ENCODE results near the gene SDHAF1.

SDHAF1 gene

DNA sequence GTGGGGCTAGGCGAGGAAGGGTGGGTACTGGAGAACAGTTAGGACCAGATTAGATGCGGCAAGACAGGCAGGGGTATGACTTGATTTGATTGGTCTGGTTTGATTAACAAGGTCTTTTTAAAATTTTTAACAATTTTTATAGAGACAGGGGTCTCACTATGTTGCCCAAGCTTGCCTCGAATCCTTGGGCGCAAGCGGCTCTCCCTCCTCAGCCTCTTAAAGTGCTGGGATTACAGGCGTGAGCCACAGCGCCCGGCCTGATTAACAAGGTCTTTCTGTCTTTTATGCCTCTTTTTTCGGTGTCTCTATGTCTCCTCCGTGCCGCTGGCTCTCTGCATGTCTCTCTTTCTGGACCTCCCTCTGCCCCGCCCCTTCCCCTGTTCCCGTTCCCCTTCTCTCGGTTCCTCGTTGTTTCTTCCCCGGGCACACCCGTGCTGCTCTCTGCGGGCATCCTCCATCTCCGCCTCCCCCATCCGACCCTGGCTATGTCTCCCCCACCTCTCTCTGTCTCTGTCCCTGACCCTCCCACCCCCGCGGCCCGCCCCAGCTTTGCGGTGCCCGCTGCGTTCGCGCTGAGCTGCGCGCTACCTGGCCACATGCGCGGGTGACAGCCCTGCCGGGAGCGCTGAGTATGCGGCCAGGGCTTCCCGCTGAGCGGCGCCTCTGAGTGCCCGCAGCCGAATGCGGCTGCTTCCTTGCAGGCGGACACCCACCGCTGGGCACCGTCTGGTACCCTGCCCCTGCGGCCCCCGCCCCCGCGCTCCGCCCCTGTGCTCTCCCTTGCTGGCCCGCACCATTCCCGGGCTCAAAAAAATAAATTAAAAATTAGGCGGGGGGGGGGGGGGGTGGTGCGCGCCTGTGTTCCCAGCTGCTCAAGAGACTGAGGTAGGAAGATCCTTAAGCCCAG lies 8.1 kb upstream of the SDHAF1 start:
- in situ Hi-C loops (cut with HindIII; ENCODE audit: low sequenced_read_pairs), result no loop called here

DNA sequence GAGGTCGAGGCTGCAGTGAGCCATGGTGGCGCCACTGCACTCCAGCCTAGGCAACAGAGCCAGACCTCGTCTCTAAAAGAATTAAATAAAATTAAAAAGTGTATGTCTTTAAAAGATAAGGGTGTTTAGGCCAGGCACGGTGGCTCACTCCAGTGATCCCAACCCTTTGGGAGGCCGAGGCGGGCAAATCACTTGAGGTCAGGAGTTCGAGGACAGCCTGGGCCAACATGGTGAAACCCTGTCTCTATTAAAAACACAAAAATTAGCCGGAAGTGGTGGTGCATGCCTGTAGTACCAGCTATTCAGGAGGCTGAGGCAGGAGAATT lies 7.5 kb upstream of the SDHAF1 start:
- in situ Hi-C loops (cut with HindIII; ENCODE audit: low sequenced_read_pairs), result no loop called here

- in situ Hi-C loops (cut with HindIII; ENCODE audit: low sequenced_read_pairs), result no loop called here
These were observed 6.2 kb upstream of the SDHAF1 start for GRCh38 chr19:35988824-35989223.

DNA sequence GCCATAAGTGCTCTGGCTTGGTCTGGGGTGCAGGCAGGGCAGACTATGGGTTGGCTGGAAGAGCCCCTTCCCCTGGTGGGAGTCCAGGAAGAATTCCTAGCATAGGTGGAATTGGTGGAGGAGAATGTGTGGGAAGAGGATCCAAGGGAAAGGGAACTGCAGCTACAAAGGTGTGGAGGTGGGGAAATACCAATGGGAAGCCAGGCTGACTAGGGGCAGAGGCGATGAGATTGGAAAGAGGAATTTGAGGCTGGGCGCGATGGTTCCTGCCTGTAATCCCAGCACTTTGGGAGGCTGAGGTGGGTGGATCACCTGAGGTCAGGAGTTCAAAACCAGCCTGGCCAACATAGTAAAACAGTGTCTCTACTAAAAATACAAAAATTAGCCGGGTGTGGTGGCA lies 4.8 kb upstream of the SDHAF1 start:
- in situ Hi-C loops (cut with HindIII; ENCODE audit: low sequenced_read_pairs), result no loop called here

DNA sequence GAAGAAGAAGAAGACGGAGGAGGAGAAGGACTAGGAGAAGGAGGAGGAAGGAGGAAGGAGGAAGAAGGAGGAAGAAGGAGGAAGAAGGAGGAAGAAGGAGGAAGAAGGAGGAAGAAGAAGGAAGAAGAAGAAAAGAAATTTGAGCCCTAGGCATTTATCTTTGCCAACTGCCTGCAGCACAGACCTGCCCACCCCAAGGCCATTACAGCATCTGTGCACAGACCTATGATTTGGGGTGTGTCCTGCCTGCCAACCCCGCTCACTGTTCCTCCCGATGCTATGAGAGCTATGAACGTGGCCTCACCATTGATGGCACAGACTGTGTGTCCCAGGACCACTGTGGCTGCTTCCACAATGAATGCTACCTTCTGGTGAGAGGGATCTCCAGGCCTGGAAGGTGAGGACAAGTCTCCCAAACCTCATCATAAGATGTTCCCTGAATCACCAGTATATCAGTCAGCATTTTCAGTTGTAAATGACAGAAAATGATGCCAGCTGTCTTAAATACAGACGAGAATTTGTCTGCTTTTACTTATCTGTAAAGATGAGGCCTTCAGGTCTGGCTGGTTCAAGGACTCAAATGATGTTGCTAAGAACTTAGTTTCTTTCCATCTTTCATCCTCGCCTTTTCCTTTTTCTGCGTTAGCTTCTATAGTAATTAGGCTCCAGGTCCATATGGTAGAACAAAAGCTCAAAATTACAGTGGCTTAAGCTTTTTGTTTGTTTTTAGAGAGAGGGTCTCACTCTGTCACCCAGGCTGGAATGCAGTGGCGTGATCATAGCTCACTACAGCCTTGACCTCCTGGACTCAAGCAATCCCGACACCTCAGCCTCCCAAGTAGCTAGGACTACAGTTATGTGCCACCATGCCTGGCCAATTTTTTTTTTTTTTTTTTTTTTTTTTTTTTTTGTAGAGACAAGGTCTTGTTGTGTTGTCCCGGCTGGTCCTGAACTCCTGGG lies 3.9 kb upstream of the SDHAF1 start:
- in situ Hi-C loops (cut with HindIII; ENCODE audit: low sequenced_read_pairs), result no loop called here

DNA sequence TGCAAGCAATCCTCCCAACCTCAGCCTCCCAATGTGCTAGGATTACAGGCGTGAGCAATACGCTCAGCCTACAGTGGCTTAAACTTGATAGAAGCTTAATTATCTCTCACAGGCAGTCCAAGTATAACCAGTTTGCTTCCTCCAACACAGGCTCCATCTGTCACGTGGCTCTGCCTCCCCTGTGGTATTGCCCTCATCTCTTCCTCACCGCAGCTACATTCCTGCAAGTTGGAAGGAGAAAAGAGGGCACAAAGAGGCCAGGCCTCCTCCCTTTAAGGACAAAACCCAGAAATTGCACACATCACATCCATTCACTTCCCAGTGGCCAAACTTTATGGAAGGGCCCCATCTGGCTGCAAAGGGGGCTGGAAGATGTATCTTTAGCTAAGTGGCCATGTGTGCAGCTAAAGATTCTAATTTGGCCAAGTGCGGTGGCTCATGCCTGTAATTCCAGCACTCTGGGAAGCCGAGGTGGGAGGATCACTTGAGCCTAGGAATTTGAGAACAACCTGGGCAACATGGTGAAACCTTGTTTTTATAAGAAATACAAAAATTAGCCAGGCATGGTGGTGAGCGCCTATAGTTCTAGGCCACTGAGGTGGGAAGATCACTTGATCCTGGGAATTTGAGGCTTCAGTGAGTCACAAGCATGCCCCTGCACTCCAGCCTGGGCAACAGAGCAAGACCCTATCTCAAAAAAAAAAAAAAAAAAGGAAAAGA lies 3.1 kb upstream of the SDHAF1 start:
- in situ Hi-C loops (cut with HindIII; ENCODE audit: low sequenced_read_pairs), result no loop called here

GRCh38 chr19:35992907-35993765 lies 1.9 kb upstream of the SDHAF1 start:
- in situ Hi-C loops (cut with HindIII; ENCODE audit: low sequenced_read_pairs), result no loop called here

GRCh38 chr19:35993923-35994598 lies 927 bp upstream of the SDHAF1 start:
- in situ Hi-C loops (cut with HindIII; ENCODE audit: low sequenced_read_pairs), result no loop called here

DNA sequence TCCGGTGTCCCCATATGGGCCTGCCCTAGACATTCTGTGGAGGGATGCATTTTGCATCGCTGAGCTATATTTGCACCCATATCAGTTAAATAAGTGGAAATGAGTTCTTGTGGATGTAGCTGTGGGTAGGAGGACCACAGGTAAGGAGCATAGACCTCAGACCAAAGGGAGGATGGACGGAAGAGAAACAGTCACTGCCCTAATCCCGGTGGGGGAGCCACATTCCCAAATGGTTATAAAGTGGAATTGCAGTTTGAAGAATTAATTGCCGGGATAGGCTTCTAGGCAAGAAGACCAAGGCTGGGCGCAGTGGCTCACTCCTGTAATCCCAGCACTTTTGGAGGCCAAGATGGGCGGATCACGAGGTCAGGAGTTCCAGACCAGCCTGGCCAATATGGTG lies 1.8 kb downstream of the SDHAF1 start:
- in situ Hi-C loops (cut with HindIII; ENCODE audit: low sequenced_read_pairs), result no loop called here

DNA sequence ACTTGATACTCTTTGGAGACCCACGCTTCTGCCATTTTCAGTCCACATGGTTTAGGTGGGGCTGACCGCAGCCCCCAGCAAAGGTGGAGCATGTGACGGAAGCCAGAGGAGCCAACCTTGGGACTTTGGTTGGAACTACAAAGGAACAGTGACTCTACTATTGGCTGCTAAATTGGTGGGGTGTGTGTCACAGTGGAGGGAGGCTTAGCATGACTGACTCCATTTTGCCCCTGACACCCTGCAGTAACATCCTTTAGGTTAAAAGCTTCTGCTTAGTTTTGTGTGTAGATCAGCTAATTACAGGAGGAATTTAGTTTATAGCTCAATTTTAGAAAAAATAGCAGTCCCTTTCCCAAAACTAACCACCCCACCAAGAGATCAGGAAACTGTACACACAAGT lies 6.6 kb downstream of the SDHAF1 start:
- in situ Hi-C loops (cut with HindIII; ENCODE audit: low sequenced_read_pairs), result no loop called here

DNA sequence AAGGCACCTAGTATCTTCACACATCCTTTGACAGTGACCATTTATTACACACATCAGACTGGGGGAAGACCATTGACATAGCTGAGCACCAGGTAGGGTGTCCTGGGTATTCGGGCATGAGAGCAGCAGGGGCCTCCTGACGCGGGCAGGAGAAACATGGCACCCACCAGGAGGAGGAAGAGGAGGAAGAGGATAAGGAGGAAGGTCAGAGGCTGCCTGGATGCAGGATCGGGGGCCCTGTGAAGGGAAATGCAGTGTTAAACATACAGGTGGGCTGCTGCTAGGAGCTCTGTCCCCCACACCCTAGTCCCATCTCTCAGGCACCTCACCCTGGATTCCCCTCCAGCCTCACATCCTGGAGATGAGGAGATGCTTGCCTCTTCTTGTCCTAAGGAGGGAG lies 8.3 kb downstream of the SDHAF1 start:
- in situ Hi-C loops (cut with HindIII; ENCODE audit: low sequenced_read_pairs), result no loop called here

- in situ Hi-C loops (cut with HindIII; ENCODE audit: low sequenced_read_pairs), result no loop called here
These were observed 12.0 kb downstream of the SDHAF1 start for GRCh38 chr19:36006955-36007354.

DNA sequence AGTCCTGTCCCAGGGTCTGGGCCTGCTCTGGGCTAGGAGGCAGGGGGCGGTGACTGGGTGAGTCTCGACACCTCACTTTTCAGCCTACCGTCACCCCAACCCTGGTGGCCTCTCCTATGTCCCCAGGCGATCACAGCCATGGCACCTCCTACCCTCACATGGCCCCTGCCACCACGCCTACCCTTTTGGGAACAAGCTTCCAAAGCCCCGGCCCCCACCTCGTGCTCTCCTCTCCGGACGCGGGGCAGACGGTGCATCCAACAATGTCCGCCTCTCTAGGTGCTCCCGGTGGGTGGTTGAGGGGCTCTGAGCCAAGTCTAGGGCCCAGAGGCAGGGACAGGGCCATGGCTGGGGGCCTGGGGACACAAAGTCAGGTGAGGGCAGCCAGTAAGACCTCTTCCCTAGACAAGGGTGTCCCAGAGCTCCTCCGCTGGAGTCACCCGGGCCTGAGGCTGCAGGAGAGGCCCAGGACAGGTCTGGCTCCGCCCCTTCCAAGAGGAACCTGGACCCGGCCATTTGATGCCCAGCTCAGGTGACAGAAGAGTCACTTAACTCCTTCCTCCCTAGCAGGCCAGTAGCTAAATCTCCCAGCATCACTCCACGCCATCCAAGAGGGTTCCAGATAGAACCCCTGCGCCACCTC lies 13.5 kb downstream of the SDHAF1 start, which contains the start of gene SYNE4:
TSS of gene SYNE4 (minus strand) at position 478 of the 643 bp plus-strand sequence. CDS start at position 346, 132 bp downstream.
- in situ Hi-C loops (cut with HindIII; ENCODE audit: low sequenced_read_pairs), result no loop called here

DNA sequence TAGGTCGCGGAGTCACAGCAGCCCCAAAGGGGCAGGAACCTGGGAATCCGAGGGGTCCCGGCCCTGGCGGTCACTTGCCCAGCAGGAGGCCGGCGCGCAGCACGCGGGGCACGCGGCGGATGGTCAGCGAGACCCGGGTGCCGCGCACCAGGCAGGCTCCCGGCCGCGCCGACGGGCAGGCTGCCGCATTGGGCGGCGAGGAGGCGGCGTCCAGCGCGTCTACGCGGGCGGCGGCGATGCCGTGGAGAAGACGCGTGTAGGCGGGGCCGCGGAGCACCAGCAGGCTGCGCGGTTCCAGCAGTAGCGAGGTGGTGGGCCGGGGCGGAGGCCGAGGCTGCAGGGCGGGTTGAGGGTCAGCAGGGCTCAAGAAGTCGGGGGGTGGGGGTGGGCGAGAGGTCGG lies 14.2 kb downstream of the SDHAF1 start:
- in situ Hi-C loops (cut with HindIII; ENCODE audit: low sequenced_read_pairs), result no loop called here

GRCh38 chr19:36009633-36010379 lies 14.8 kb downstream of the SDHAF1 start:
- in situ Hi-C loops (cut with HindIII; ENCODE audit: low sequenced_read_pairs), result no loop called here

DNA sequence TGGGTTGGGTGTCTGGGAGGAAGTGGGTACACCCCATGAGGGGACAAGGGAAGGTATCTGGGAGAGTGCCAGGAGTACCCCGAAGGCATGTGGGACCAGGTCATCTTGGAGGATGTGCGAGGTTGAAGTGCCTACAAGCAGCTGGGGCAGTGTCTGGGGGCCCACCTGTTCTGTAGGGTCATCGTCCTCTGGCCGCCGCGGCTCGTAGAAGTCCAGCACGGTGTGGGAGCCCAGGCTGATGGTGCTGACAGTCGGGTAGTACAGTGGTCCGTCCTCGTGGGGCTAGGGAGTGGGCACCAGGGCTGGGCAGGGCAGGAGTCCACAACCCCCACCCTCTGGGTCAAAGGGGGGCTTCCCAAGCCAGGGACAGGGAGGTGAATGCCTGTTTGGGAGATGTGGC lies 15.4 kb downstream of the SDHAF1 start:
- in situ Hi-C loops (cut with HindIII; ENCODE audit: low sequenced_read_pairs), result no loop called here

- in situ Hi-C loops (cut with HindIII; ENCODE audit: low sequenced_read_pairs), result no loop called here
These were observed 18.5 kb downstream of the SDHAF1 start for GRCh38 chr19:36013280-36014011.
